ENCODE data around the gene CNN2. TPM values are rescaled to one million over a fixed set of nuclear protein-coding genes. Genes with fewer than 3 reads are reported as not detected.

Gene CNN2
- total and polyA plus RNA-seq, 2 donors (not counting 1 experiment from before 2014, with no cell fraction given) = 198 to 301 TPM

DNA sequence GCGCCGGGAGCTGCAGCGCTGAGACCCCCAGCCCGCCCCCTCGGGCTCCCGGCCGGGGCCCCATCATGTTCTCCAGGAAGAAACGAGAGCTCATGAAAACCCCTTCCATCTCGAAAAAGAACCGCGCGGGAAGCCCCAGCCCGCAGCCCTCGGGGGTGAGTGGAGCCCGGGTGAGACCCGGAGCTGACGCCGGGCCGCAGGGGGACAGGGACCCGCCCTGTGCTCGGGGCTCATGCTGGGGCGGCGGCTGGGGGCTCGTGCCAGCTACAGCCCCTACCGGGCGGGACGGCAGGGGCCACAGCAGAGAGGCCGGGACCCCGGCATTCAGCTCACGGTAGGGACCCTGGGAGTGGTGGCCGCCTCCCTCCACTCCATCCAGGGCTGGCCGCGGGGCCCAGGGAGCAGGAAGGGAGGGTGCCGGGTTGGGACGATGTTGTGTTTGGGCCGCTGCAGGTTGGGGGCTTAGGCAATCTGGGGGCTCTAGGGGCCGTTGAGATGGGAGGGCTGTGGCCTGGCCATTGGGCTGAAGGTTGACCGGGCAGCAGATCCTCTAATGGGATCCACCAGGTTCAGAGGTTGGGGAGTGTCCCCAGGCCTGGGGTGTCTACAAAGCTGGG is 41.0 kb downstream of the CNN2 start:
- 0% methylated on average over 33 of the region's 38 CpGs for WGBS (ENCODE audit: insufficient coverage)
- H3K4me3 ChIP-seq (ENCODE audit: control extremely low read depth in 1 of 5, extremely low read depth in 1 of 5, insufficient read depth in 1 of 5, low read depth in 2 of 5, low read length in 4 of 5) = peak overlapping the region; percentile 55 to 99 (median 90)
- peaks cover 44% of the 10 kb centered on the region for H3K4me1 Mint-ChIP-seq
- peak overlapping the region; percentile 77 to 87 for H3K27ac ChIP-seq (ENCODE audit: low read length in 2 of 2)
- peaks cover 57% of the 10 kb centered on the region for H3K79me2 ChIP-seq (ENCODE audit: control insufficient read depth, insufficient read depth, low read length)
- no peak for TF ChIP-seq EZH2 (IDR thresholded peaks at IDR 0.05; ENCODE audit: borderline replicate concordance, insufficient read depth, low read depth, low read length, poor library complexity, severe bottlenecking)
- TF ChIP-seq, protein P1, sequence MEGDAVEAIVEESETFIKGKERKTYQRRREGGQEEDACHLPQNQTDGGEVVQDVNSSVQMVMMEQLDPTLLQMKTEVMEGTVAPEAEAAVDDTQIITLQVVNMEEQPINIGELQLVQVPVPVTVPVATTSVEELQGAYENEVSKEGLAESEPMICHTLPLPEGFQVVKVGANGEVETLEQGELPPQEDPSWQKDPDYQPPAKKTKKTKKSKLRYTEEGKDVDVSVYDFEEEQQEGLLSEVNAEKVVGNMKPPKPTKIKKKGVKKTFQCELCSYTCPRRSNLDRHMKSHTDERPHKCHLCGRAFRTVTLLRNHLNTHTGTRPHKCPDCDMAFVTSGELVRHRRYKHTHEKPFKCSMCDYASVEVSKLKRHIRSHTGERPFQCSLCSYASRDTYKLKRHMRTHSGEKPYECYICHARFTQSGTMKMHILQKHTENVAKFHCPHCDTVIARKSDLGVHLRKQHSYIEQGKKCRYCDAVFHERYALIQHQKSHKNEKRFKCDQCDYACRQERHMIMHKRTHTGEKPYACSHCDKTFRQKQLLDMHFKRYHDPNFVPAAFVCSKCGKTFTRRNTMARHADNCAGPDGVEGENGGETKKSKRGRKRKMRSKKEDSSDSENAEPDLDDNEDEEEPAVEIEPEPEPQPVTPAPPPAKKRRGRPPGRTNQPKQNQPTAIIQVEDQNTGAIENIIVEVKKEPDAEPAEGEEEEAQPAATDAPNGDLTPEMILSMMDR (IDR thresholded peaks at IDR 0.05) = no peak
- H3K4me1 ChIP-seq (ENCODE audit: control insufficient read depth in 2 of 2, insufficient read depth in 2 of 2, low read length in 2 of 2) = peaks cover 50 to 74% of the 10 kb centered on the region in 2 donors
- H3K4me3 Mint-ChIP-seq = peak overlapping the region; percentile 96
- peak overlapping the region; percentile 91 for H3K4me2 ChIP-seq (replicated peaks; ENCODE audit: low read depth, low read length, poor library complexity, severe bottlenecking)
- CTCF ChIA-PET = interaction anchor here (1.2 to 5.2 kb wide), 16 partner anchors 9 to 208 kb away, joined by 3 to 56 read pairs (median 6); partner anchors contain the start of genes ABCA7, CNN2, FAM174C and POLR2E
- POLR2A ChIA-PET = interaction anchor here (0.5 to 6.3 kb wide), 25 partner anchors 9 to 1617 kb away, joined by 3 to 97 read pairs (median 5); partner anchors contain the start of genes ABCA7, ATP5F1D, CNN2 and GPX4
- intact Hi-C loops (cut with micrococcal nuclease) = loop anchor here (5.0 to 10.0 kb wide), 2 partner anchors 35 to 143 kb away; partner anchors contain the start of genes ARID3A and GPX4
- peak overlapping the region; percentile 38 for H2AFZ ChIP-seq (ENCODE audit: insufficient read depth, low read depth, low read length, poor library complexity, severe bottlenecking)
- H3K27me3 Mint-ChIP-seq = no peaks in the 10 kb centered on the region
- peaks cover 0 to 19% (median 0%) of the 10 kb centered on the region in 3 donors for H3K9me3 ChIP-seq (ENCODE audit: control extremely low read depth in 1 of 3, control insufficient read depth in 2 of 3, insufficient read depth in 1 of 3, low read length in 2 of 3)
- H3K27me3 ChIP-seq (replicated peaks in 1 of 4; ENCODE audit: control extremely low read depth in 1 of 4, control insufficient read depth in 3 of 4, insufficient read depth in 4 of 4, low read length in 3 of 4) = no peaks in the 10 kb centered on the region
- H3K27ac Mint-ChIP-seq = peak overlapping the region; percentile 97
- DNase-seq (no peak), ATAC-seq (ENCODE audit: low read depth) (peak; percentile 31)
- no peaks in the 10 kb centered on the region for H3K9me3 Mint-ChIP-seq (ENCODE audit: insufficient read depth)
- H3K36me3 ChIP-seq (replicated peaks in 1 of 2; ENCODE audit: control extremely low read depth in 1 of 2, control insufficient read depth in 1 of 2, extremely low read depth in 1 of 2, insufficient read depth in 2 of 2, low read length in 1 of 2) = peaks cover 0 to 33% of the 10 kb centered on the region in 2 experiments
- peaks cover 74% of the 10 kb centered on the region for H4K20me1 ChIP-seq (ENCODE audit: control insufficient read depth, insufficient read depth, low read length, poor library complexity, severe bottlenecking)
- H3K9ac ChIP-seq (ENCODE audit: low read length) = peak overlapping the region; percentile 94

Data from B cell (primary cell).